Trophoblast cell (in vitro differentiated cells and primary cell): Measurements from ENCODE around the gene USP48.
"Not testable (repeated sequence)": the region's sequence is repeated elsewhere in the genome, so short reads cannot be mapped to it uniquely, and the experiment has no call there.

Experiments
- DNase-seq, 2 donors: peaks; one replicate each; pipeline ENCODE4 v3.0.0-alpha.2; 2016
- H2AFZ ChIP-seq: 2 replicates; pipeline ENCODE4 v1.6.1; 2013; ENCODE audit warnings: low read length, moderate library complexity, mild to moderate bottlenecking; ENCODE audit not compliant: insufficient read depth, poor library complexity
- H2AK5ac ChIP-seq: 2 replicates; pipeline ENCODE4 v1.6.1; 2013; ENCODE audit warnings: mild to moderate bottlenecking, low read length
- H2BK120ac ChIP-seq: 2 replicates; pipeline ENCODE4 v1.6.1; 2013; ENCODE audit warnings: low read length, mild to moderate bottlenecking, moderate library complexity; ENCODE audit not compliant: insufficient read depth, poor library complexity
- H2BK12ac ChIP-seq: 2 replicates; pipeline ENCODE4 v1.6.1; 2013; ENCODE audit warnings: mild to moderate bottlenecking, low read length, moderate library complexity
- H2BK5ac ChIP-seq: 2 replicates; pipeline ENCODE4 v1.6.1; 2013; ENCODE audit warnings: low read length, low read depth, moderate library complexity, mild to moderate bottlenecking; ENCODE audit not compliant: poor library complexity
- H3K14ac ChIP-seq: 2 replicates; pipeline ENCODE4 v1.6.1; 2013; ENCODE audit warnings: mild to moderate bottlenecking, low read length
- H3K18ac ChIP-seq: 2 replicates; pipeline ENCODE4 v1.6.1; 2013; ENCODE audit warnings: mild to moderate bottlenecking, low read length
- H3K23ac ChIP-seq: 2 replicates; pipeline ENCODE4 v1.6.1; 2013; ENCODE audit warnings: low read length
- H3K27ac ChIP-seq: 2 replicates; pipeline ENCODE4 v1.5.1; 2013; ENCODE audit warnings: low read depth, mild to moderate bottlenecking, inconsistent platforms, low read length, moderate library complexity
- H3K27me3 ChIP-seq: 2 replicates; pipeline ENCODE4 v1.6.1; 2013; ENCODE audit warnings: inconsistent platforms, mild to moderate bottlenecking, low read length, moderate library complexity; ENCODE audit not compliant: insufficient read depth
- H3K36me3 ChIP-seq, 2 experiments: 1 replicate in 1 of 2; 2 replicates in 1 of 2; pipeline ENCODE4 v1.6.1; 2013; ENCODE audit warnings: low read length in 2 of 2, mild to moderate bottlenecking in 2 of 2, moderate library complexity in 1 of 2; ENCODE audit not compliant: insufficient read depth in 2 of 2, control insufficient read depth in 1 of 2
- H3K4ac ChIP-seq: 2 replicates; pipeline ENCODE4 v1.6.1; 2013; ENCODE audit warnings: low read depth, mild to moderate bottlenecking, low read length, moderate library complexity
- H3K4me1 ChIP-seq, 2 experiments: 1 replicate in 1 of 2; 2 replicates in 1 of 2; pipeline ENCODE4 v1.6.1; 2013; ENCODE audit warnings: low read length in 2 of 2, mild to moderate bottlenecking in 2 of 2, moderate library complexity in 1 of 2; ENCODE audit not compliant: insufficient read depth in 2 of 2, control insufficient read depth in 1 of 2
- H3K4me2 ChIP-seq: 2 replicates; pipeline ENCODE4 v1.6.1; 2013; ENCODE audit warnings: inconsistent platforms, mild to moderate bottlenecking, low read length, moderate library complexity
- H3K4me3 ChIP-seq: 2 replicates; pipeline ENCODE4 v1.5.1; 2013; ENCODE audit warnings: mild to moderate bottlenecking, low read depth, low read length, inconsistent platforms
- H3K79me1 ChIP-seq: one replicate; pipeline ENCODE4 v1.6.1; 2013; ENCODE audit warnings: low read length
- H3K79me2 ChIP-seq: 2 replicates; pipeline ENCODE4 v1.6.1; 2013; ENCODE audit warnings: low read length, mild to moderate bottlenecking; ENCODE audit not compliant: control insufficient read depth, insufficient read depth, poor library complexity
- H3K9ac ChIP-seq: 2 replicates; pipeline ENCODE4 v1.6.1; 2013; ENCODE audit warnings: mild to moderate bottlenecking, low read length
- H3K9me3 ChIP-seq: 2 replicates; pipeline ENCODE4 v1.6.1; 2013; ENCODE audit warnings: low read depth, mild to moderate bottlenecking, control low read depth, inconsistent platforms, low read length; ENCODE audit not compliant: insufficient read depth
- H4K12ac ChIP-seq: 2 replicates; pipeline ENCODE4 v1.6.1; 2013; ENCODE audit warnings: low read depth, mild to moderate bottlenecking, low read length, moderate library complexity
- H4K8ac ChIP-seq: 2 replicates; pipeline ENCODE4 v1.6.1; 2013; ENCODE audit warnings: low read depth, mild to moderate bottlenecking, low read length, moderate library complexity
- H4K91ac ChIP-seq: one replicate; pipeline ENCODE4 v1.6.1; 2013; ENCODE audit warnings: low read depth, mild to moderate bottlenecking, low read length, moderate library complexity
- WGBS: extraction: QIAGEN DNeasy Blood & Tissue Kit; methylation state at CpG from one replicate; pipeline ENCODE4 v1.1.7; 2013; ENCODE audit warnings: missing lambda C conversion rate; ENCODE audit not compliant: insufficient read length, insufficient coverage; ENCODE audit errors: extremely low coverage; 5-methylcytosine and 5-hydroxymethylcytosine counted together

USP48 gene

GRCh38 chr1:21771672-21772071 is 11.3 kb downstream of the USP48 start:
- H2AFZ ChIP-seq, H2BK5ac ChIP-seq, H3K14ac ChIP-seq, H4K91ac ChIP-seq, H3K9ac ChIP-seq, H2BK12ac ChIP-seq, H3K9me3 ChIP-seq, H4K12ac ChIP-seq, H3K27me3 ChIP-seq, H3K27ac ChIP-seq, H3K4me2 ChIP-seq, H3K4me1 ChIP-seq, H3K79me1 ChIP-seq, H3K18ac ChIP-seq, H2BK120ac ChIP-seq, H3K4me3 ChIP-seq, H4K8ac ChIP-seq, H3K36me3 ChIP-seq, H3K79me2 ChIP-seq, DNase-seq, H2AK5ac ChIP-seq, H3K4ac ChIP-seq, H3K23ac ChIP-seq: not testable (repeated sequence)
- no CpG with 5 or more reads among the region's 10 CpGs for WGBS

DNA sequence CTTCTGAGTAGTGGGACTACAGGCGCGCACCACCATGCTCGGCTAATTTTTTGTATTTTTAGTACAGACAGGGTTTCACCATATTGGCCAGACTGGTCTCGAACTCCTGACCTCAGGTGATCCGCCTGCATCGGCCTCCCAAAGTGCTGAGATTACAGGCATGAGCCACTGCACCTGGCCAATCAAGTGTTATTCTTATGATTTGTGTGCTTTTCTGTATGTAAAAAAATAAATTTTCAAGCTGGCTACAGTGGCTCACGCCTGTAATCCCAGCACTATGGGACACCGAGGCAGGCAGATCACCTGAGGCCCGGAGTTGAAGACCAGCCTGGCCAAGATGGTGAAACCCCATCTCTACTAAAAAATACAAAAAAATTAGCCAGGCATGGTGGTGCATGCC is 12.3 kb downstream of the USP48 start:
- H2BK12ac ChIP-seq, H3K79me1 ChIP-seq, H3K23ac ChIP-seq, H4K12ac ChIP-seq, H3K36me3 ChIP-seq, H3K14ac ChIP-seq, H2AK5ac ChIP-seq, H2AFZ ChIP-seq, H3K27ac ChIP-seq, H3K4me3 ChIP-seq, H3K9ac ChIP-seq, H3K4me1 ChIP-seq, DNase-seq, H2BK120ac ChIP-seq, H3K9me3 ChIP-seq, H4K8ac ChIP-seq, H2BK5ac ChIP-seq, H4K91ac ChIP-seq, H3K18ac ChIP-seq, H3K27me3 ChIP-seq, H3K4me2 ChIP-seq: not testable (repeated sequence)
- Histone ChIP-seq H3K4ac (peak overlapping the region; percentile 81), H3K79me2 (peaks cover 10% of the 10 kb centered on the region)
- WGBS: no CpG with 5 or more reads among the region's 9 CpGs

DNA sequence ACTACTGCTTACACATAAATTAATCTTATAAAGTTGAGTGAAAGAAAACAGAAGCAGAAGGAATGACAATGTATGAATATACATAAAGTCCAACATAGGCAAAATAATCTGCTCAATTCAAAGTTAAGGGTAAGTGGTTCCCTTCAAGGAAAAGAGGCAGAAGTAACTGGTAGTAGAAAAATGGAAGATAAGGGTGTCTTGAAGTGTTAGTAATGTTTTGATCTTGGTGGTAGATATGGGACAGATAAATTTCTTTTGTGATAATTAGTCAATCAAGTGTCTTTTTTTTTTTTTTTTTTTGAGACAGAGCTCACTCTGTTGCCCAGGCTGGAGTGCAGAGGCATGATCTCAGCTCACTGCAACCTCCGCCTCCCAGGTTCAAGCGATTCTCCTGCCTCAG is 12.7 kb downstream of the USP48 start:
- WGBS: no CpG with 5 or more reads among the region's 2 CpGs
- H2BK5ac ChIP-seq: no peak overlapping the region

GRCh38 chr1:21767106-21767505 is 15.8 kb downstream of the USP48 start:
- H4K8ac ChIP-seq, H3K23ac ChIP-seq, H4K12ac ChIP-seq, H3K9me3 ChIP-seq, H3K27me3 ChIP-seq, H3K4me3 ChIP-seq, H3K18ac ChIP-seq, H3K4me1 ChIP-seq, H2BK5ac ChIP-seq, H2AFZ ChIP-seq, H4K91ac ChIP-seq, H3K27ac ChIP-seq, H3K14ac ChIP-seq, H3K4me2 ChIP-seq, H3K79me1 ChIP-seq, DNase-seq, H3K36me3 ChIP-seq, H2AK5ac ChIP-seq, H3K9ac ChIP-seq, H2BK12ac ChIP-seq, H2BK120ac ChIP-seq: not testable (repeated sequence)
- WGBS: no CpG with 5 or more reads among the region's 8 CpGs
- peak overlapping the region; percentile 51 for H3K4ac ChIP-seq
- peaks cover 13% of the 10 kb centered on the region for H3K79me2 ChIP-seq

More for the DNA sequence above, 12.7 kb downstream of the USP48 start:
- Histone ChIP-seq H4K91ac (no peak overlapping the region), H3K9ac (no peak overlapping the region), H3K27ac (no peak overlapping the region), H3K27me3 (no peaks in the 10 kb centered on the region), H3K36me3 (peaks cover 0 to 3% of the 10 kb centered on the region in 2 experiments), H2BK12ac (no peak overlapping the region), H4K8ac (no peak overlapping the region), H3K14ac (no peak overlapping the region), H3K4me3 (no peak overlapping the region), H4K12ac (no peak overlapping the region), H2BK120ac (no peak overlapping the region), H2AK5ac (no peak overlapping the region), H3K23ac (no peak overlapping the region), H3K79me2 (peaks cover 10% of the 10 kb centered on the region), H3K9me3 (no peaks in the 10 kb centered on the region), H3K4ac (no peak overlapping the region), H2AFZ (no peak overlapping the region), H3K4me2 (no peak overlapping the region), H3K18ac (no peak overlapping the region), H3K79me1 (no peaks in the 10 kb centered on the region), H3K4me1 (no peaks in the 10 kb centered on the region)
- DNase-seq: no peak
